Stimulated activated CD4-positive, alpha-beta T cell treated with anti-CD3 and anti-CD28 coated beads, Interleukin-4, amount 100 ng/mL, for 4 hours (primary cell): ENCODE measurements around the gene LCT.
A peak's percentile ranks its signal among the peaks of the same experiment; 100 is the strongest.
"Not testable (repeated sequence)": the region's sequence is repeated elsewhere in the genome, so short reads cannot be mapped to it uniquely, and the experiment has no call there.

Source experiments
- DNase-seq, 2 experiments: peaks; one replicate each; pipeline ENCODE4 v3.0.0-alpha.2; 2020

The LCT gene

GRCh38 chr2:135836596-135837270 lies at the start of gene LCT:
Gene LCT, minus strand, starts transcription at chr2:135837184. Its CDS starts 15 bp downstream, at chr2:135837169.
- DNase-seq = no peak

GRCh38 chr2:135885709-135886108 lies 48.7 kb upstream of the LCT start:
- no peak for DNase-seq

DNA sequence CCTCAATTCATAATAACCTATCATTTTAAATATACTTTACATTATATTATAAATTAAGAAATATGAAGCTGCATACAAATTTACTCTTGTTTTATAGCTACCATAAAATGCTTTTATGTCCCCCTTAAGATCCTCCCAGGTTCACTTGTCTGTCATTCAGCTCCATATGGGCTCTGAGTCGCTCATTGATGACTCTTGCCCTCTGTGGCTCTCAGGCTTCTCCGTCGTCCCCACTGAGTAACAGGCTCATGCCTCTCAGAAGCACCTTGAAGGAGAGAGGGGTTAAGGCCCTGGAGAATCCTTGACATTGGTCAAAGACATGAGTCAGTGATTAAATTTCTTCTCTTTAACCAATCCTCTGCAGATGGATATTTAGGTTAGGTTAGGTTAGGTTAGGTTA lies 45.4 kb upstream of the LCT start:
- no peak for DNase-seq

- not testable (repeated sequence) for DNase-seq
These were observed 39.8 kb upstream of the LCT start for GRCh38 chr2:135876770-135877169.

DNA sequence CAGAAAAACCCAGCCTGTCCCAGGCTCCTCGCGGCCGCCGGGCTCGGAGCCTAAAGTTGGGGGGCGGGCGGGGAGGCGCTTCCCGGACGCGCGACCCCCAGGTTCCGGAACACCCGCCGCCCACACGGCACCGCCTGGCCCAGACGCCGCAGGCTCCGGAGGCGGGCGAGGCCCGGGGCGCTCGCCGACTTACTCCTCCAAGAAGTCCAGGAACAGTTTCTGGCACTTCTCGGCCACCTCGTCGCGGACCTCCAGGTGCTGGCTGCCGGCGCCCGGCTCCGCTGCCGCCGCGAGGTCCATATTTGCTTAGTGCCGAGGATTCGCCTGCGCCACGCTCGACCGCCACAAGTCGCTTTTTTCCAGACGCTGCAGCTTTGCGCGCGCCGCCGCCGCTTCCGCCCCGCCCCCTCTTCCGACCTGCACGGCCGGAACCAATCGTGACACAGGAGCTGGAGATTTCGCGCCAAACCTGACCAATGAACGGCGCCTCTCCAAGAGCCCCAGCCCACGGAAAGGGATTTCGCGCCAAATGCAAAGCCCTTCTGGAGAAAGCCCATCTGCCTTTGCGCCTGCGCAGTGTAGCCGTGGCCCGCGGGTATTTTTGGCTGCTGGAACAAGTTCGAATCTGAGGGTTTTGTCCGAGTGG lies 39.2 kb upstream of the LCT start, which contains the start of gene MCM6:
MCM6 (minus strand) TSS at position 378 of the 646 bp plus-strand sequence; CDS start at position 300, 78 bp downstream.
- DNase-seq = peak; percentile 97 to 99

GRCh38 chr2:135875491-135876065 lies 38.6 kb upstream of the LCT start:
- peak; percentile 64 to 75 for DNase-seq

DNA sequence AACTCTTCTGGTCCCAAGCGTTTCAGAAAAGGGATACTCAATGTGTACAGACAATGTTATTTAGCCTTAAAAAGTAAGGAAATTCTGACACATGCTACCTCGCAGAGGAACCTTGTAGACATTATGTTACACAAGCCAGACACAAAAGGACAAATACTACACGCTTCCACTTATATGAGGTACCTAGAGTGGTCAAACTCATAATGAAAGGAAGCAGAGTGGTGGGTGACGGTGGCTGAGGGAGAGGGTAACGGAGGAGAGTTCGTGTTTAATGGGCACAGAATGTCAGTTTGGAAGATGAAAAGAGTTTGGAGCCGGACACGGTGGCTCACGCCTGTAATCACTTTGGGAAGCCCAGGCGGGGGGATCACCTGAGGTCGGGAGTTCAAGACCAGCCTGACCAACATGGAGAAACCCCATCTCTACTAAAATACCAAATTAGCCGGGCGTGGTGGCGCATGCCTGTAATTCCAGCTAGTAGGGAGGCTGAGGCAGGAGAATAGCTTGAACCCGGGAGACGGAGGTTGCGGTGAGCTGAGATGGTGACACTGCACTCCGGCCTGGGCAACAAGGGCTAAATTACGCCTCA lies 37.9 kb upstream of the LCT start:
- no peak for DNase-seq

- no peak for DNase-seq
These were observed 33.6 kb upstream of the LCT start for GRCh38 chr2:135870571-135870970.

GRCh38 chr2:135863233-135863632 lies 26.2 kb upstream of the LCT start:
- no peak for DNase-seq

GRCh38 chr2:135862718-135863117 lies 25.7 kb upstream of the LCT start:
- no peak for DNase-seq

DNA sequence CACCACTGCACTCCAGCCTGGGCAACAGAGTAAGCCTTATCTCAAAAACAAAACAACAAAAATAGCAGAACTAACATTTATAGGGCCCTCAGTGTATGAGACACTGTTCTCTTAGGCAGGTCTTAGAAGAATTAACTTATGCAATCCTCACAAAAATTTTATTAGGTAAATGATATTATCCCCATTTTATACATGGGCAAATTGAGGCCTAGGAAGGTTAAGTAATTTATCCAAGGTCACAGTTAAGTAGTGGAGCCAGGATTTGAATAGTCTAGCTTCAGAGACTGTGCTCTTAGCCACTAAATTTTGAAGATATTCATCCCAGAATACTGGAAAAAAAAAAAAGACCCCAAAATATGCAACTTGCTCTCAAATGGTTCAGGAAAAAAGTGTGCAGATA lies 16.4 kb upstream of the LCT start:
- DNase-seq = no peak

DNA sequence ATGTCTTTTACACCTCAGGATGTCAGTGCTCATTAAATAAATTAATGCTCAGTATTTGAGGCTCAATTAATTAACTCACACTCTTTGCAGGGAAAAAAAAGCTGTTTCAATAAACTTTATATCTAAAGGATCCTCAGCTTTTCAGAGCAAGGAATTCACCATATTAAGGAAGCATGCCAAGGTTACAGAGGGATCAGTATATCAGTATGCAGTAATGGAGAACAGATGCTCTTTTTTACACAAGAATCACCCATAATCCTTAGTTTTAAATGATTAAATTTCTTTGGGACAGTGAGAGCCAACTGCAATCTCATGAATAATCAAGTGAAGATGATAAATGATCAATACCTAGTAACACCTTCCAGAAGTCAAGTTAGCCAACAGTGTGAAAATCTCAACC lies 14.9 kb upstream of the LCT start:
- DNase-seq = no peak

DNA sequence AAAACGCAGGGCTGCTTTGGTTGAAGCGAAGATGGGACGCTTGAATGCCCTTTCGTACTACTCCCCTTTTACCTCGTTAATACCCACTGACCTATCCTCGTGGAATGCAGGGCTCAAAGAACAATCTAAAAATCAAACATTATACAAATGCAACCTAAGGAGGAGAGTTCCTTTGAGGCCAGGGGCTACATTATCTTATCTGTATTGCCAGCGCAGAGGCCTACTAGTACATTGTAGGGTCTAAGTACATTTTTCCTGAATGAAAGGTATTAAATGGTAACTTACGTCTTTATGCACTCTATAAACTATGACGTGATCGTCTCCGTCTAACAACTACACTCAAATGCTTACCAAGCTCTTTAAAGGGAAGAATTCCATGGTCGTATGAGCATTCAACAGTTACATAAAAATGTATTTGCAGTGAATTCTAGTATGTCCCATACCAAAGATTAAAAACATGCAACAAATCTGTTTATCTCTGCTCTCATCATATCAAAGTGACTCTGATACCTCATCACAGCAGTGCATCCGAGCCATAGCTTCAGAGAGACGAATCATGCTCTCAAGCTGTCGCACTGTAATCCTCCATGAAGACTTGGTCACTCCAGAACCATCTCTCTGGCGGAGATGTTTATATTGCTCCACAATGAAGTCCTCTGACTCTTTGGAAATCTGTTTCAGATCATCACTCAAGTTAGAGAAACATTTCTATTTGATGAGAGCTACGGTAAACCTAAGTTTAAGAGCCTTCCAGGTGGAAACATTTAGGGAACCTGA lies 14.1 kb upstream of the LCT start:
- DNase-seq = no peak

- DNase-seq = no peak
These were observed 12.1 kb upstream of the LCT start for GRCh38 chr2:135849087-135849486.

GRCh38 chr2:135845997-135846396 lies 9.0 kb upstream of the LCT start:
- DNase-seq = no peak

GRCh38 chr2:135845257-135845656 lies 8.3 kb upstream of the LCT start:
- DNase-seq = no peak

DNA sequence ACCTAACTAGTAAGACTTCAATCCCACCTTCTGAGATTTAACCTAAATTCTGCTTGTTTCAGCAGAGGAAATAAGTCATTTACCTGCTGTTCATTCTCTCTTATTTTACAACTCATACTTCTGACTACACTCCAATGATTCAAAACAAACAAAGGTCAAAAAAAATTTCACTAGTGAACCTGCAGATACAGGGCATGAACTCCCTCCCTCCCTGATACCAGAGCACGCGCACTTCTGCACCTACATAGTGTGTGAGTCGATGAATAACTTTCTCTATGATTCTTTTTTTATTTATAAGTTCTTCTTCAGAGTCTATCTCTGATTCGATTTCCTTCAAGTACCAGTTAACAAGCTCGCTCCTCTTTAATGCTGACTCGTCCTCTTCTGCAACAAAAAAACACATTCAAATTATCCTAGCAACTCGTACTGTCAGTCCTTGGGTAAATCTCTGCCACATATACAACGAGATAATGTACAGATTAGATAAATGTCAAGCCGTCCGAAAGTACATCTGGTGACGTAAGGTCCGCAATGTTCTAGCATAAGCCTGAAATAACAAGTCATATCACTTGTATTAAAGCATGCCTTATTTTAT lies 7.4 kb upstream of the LCT start:
- DNase-seq = no peak

GRCh38 chr2:135843671-135844070 lies 6.7 kb upstream of the LCT start:
- DNase-seq = no peak

DNA sequence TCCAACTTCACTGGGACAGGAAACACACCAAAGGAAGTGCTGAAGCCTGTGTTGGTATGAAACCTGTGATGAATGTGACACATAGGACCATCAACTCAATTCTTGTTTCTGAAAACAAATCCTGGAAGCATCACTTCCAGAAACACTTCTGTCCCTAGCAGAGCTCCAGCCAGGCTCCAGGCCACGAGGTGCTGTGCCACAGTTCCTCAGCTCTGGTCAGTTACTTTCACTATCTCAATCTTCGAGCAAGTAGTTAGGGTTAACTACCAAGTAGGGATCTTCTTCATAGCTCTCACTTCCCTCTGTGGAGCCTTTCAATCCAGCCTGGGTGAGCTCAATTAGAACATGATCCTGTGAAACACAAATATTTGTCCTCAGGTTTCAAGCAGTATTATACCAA lies 3.6 kb upstream of the LCT start:
- DNase-seq = no peak

DNA sequence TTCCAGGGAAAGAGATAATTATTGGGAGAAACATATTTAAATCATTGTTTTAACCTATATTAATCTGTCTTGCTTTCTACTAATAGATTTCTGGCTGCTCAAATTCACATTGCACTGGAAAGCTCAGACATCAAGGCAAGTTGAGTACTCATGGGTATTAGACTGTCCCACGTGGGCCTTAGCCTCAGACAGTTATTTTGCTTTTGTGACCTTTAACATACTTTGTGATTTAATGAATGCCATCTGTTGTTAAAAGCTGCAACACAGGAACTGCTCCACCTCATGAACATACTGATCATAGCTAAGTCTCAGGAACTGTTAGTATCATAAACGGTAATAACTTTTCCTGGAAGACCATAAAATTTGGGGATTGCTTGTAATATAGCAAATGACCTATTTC lies 2.7 kb upstream of the LCT start:
- DNase-seq = no peak

DNA sequence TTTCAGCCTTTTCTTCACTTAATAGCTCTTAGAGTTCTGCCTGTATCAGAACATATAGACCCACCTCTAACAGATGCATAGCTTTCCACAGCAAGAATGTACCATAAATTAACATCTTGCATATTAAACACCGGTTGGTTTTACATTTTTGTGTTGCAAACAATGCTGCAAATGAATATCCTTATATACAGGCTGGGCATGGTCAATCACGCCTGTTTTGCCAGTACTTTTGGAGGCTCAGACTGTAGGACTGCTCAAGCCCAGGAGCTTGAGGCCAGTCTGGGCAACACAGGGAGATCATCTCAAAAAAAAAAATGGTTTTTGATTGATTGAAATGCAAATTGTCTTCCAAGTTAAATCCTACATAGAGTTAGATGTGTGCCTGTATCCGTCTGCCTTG lies 1.5 kb upstream of the LCT start:
- no peak for DNase-seq

DNA sequence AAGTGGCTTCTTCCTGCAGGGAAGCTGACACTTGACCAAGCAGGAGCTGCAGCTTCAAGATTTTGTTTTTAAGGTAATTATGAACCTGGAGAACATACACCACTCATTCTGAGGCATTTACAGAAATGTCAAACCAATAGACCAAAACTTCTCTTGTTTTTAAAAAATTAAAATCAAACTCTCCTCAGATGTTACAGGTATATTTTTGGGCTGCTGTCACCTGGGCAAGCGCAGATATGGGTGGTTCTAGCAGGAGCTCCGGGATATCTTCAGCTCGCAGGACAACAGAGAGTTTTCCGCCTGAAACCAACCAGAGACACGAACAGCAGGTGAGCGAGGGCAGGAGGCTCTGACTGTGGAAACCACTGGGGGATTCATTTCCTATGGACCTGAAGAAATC lies 4.1 kb downstream of the LCT start:
- DNase-seq = no peak
